ENCODE measurements around the gene DNAJB2. TPM values are rescaled to one million over a fixed set of nuclear protein-coding genes. Genes with fewer than 3 reads are reported as not detected.

Gene DNAJB2
- total RNA-seq, 6 experiments from 2014 or later: 32.6 to 52.1 (median 39.9) TPM

DNA sequence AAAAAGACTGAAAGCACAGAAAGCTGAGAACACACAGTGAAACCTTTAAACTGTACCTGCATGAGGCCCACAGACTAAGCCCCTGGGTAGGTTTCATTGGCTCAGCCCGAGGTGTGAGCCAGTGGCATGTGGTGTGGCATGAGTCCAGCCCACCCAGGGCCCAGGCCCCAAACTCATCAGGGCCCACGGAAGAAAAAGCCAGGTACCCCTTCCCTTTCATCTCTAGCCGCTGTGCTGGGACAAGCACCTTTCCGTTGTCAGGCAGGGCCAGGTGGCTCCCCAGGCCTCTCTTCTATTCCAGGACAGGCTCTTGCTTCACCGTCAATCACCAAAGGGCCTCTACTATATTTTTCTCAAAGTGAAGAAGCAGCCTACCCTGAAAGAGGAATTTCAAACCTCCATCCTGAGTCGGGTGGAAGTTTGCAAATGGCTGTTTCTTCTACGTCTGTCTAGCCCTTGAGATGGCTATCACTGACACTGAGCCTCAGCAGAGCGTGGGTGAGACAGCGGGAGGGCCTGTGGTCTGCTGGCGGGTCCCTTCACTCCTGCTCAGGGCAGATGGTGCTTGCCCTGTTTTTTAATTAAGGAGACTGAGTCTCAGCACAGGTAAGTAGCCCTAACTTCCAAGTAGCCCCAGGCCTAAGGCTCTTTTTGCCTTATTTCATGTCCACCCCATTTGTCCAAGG lies 8.6 kb downstream of the DNAJB2 start:
- no peak for ATAC-seq
- intact Hi-C loops (cut with DNase I): no loop called here
- no peak for DNase-seq
- peaks cover 0 to 28% (median 9%) of the 10 kb centered on the region in 4 donors for H3K36me3 ChIP-seq
- no peaks in the 10 kb centered on the region for H3K9me3 ChIP-seq
- H3K4me1 ChIP-seq: no peaks in the 10 kb centered on the region
- TF ChIP-seq POLR2A (IDR thresholded peaks at IDR 0.05): no peak
- TF ChIP-seq, protein P1, sequence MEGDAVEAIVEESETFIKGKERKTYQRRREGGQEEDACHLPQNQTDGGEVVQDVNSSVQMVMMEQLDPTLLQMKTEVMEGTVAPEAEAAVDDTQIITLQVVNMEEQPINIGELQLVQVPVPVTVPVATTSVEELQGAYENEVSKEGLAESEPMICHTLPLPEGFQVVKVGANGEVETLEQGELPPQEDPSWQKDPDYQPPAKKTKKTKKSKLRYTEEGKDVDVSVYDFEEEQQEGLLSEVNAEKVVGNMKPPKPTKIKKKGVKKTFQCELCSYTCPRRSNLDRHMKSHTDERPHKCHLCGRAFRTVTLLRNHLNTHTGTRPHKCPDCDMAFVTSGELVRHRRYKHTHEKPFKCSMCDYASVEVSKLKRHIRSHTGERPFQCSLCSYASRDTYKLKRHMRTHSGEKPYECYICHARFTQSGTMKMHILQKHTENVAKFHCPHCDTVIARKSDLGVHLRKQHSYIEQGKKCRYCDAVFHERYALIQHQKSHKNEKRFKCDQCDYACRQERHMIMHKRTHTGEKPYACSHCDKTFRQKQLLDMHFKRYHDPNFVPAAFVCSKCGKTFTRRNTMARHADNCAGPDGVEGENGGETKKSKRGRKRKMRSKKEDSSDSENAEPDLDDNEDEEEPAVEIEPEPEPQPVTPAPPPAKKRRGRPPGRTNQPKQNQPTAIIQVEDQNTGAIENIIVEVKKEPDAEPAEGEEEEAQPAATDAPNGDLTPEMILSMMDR (IDR thresholded peaks at IDR 0.05): no peak
- WGBS (ENCODE audit: insufficient coverage, low coverage, low lambda C conversion rate, missing lambda C conversion rate): 87% methylated on average over 3 of the region's 10 CpGs
- H3K27ac ChIP-seq: no peak overlapping the region
- no peak overlapping the region for H3K4me3 ChIP-seq
- no peaks in the 10 kb centered on the region for H3K27me3 ChIP-seq

DNA sequence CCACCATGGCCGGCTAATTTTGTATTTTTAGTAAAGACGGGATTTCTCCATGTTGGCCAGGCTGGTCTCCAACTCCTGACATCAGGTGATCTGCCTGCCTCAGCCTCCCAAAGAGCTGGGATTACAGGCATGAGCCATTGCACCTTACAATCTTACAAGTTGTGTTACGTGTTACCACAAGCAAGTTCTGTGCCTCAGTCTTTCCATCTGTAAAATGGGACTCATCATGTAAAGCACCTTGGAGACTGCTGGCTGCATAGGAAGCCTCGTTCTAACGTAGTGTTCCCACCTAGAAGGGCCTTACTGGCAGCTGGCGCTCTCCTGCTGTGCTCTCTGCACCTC lies 10.0 kb downstream of the DNAJB2 start:
- ATAC-seq: no peak
- no peaks in the 10 kb centered on the region for H3K9me3 ChIP-seq
- H3K4me3 ChIP-seq: no peak overlapping the region
- TF ChIP-seq POLR2A (IDR thresholded peaks at IDR 0.05): no peak
- TF ChIP-seq, protein P1 (IDR thresholded peaks at IDR 0.05): no peak
- H3K36me3 ChIP-seq: peaks cover 0 to 16% (median 5%) of the 10 kb centered on the region in 4 donors
- no peak for DNase-seq
- intact Hi-C loops (cut with DNase I): no loop called here
- no peaks in the 10 kb centered on the region for H3K27me3 ChIP-seq
- 64% methylated on average over 5 of the region's 6 CpGs for WGBS (ENCODE audit: insufficient coverage, low coverage, low lambda C conversion rate, missing lambda C conversion rate)
- H3K4me1 ChIP-seq: no peaks in the 10 kb centered on the region
- H3K27ac ChIP-seq: no peak overlapping the region

DNA sequence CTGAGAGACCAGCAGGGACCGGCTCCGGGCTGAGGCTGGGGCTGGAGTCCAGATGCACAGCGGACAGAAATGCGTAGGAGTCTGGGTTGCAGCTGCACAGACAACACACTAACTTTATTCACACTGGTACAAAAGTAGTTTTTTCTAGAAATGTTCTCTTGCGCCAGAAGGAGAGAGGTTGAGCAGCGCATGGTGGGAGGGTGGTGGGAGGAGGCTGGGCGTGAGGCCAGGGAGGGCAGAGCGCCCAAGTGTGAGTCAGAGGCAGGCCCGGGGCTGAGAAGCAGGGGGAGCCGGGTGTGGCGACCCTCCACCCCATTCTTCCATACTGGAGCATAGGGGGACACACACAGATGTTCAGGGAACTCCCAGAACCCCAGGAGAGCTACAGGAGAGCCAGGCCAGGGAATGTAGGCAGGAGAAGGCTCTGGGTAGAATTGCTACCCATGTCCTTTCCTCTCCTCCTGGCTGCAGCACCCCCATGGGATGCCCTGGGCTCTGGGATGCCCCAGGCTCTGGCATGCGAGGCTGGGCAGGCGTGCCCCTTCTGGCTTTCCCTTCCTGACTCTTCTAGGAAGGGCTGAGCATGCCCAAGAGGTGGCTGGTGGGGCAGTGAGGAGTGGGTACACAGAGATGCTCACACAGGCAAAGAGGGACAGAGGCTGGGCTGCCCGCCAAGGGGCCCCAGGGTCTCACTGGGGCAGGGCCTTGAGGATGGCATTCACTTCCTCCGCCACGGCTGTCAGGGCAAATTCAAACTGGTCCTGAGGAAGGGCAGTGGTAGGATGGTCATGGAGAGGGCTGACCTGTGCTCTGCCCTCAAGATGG lies 10.6 kb downstream of the DNAJB2 start:
- TF ChIP-seq, protein P1 (IDR thresholded peaks at IDR 0.05): no peak
- no peak for TF ChIP-seq POLR2A (IDR thresholded peaks at IDR 0.05)

DNA sequence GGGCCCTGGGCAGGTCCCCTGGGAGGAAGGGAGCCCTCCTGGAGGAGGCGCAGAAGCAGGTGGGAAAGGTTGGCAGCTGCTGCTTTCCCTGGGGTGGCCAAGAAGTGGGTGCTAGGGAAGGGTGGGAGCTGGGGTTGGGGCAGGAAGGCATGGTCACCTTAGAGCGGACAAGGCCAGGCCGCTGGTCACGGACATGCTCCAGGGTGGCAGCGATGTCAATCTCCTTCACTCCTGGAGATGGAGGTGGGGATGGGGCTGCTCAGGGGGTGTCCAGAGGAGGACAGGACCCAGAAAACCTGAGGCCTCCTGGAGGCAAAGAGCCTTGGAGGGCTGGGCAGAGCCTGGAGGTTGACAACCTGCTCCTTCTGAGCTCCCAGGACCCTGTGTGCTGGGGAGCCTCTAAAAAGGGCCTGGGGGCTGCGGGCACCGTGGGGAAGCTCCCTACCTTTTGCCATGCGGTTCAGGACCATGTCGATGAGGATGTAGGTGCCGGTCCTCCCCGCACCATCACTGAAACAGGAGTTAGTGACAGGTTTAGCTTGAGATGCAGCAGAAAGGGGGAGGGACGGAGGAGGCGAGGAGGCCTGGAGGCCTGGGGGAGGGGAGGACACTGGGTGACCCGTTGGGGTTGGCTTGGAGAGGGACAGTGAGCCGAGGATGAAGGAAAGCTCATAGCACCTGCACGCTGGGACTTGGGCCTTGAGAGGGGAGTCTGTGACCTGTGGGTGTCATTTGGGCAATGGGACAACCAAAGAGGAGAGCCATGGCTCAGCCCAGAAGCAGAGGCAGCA lies 11.4 kb downstream of the DNAJB2 start:
- no peak for ATAC-seq
- no peaks in the 10 kb centered on the region for H3K9me3 ChIP-seq
- H3K27ac ChIP-seq: no peak overlapping the region
- intact Hi-C loops (cut with DNase I): loop anchor here in 1 of 2 donors (10.0 kb wide), 2 partner anchors 66 to 266 kb away; partner anchors contain the start of genes ANKZF1 and ATG9A
- H3K27me3 ChIP-seq: no peaks in the 10 kb centered on the region
- no peak overlapping the region for H3K4me3 ChIP-seq
- H3K4me1 ChIP-seq: peaks cover 0 to 2% (median 0%) of the 10 kb centered on the region in 4 donors
- 26% methylated on average over 3 of the region's 16 CpGs for WGBS (ENCODE audit: insufficient coverage, low coverage, low lambda C conversion rate, missing lambda C conversion rate)
- TF ChIP-seq, protein P1 (IDR thresholded peaks at IDR 0.05): no peak
- TF ChIP-seq POLR2A (IDR thresholded peaks at IDR 0.05): no peak
- DNase-seq: no peak
- peaks cover 0 to 2% (median 0%) of the 10 kb centered on the region in 4 donors for H3K36me3 ChIP-seq

More for the DNA sequence above, 10.6 kb downstream of the DNAJB2 start:
- Histone ChIP-seq H3K4me3 (no peak overlapping the region), H3K4me1 (no peaks in the 10 kb centered on the region), H3K27me3 (no peaks in the 10 kb centered on the region), H3K27ac (no peak overlapping the region), H3K9me3 (no peaks in the 10 kb centered on the region), H3K36me3 (peaks cover 0 to 11% (median 3%) of the 10 kb centered on the region in 4 donors)
- whole genome bisulfite sequencing (ENCODE audit: insufficient coverage, low coverage, low lambda C conversion rate, missing lambda C conversion rate): 29% methylated on average over 9 of the region's 16 CpGs
- no peak for DNase-seq
- intact Hi-C loops (cut with DNase I): loop anchor here in 1 of 2 donors (10.0 kb wide), 2 partner anchors 65 to 265 kb away; partner anchors contain the start of genes ANKZF1 and ATG9A
- peak in 1 of 4 donors; percentile 35 for ATAC-seq
